HG03159 (cell line): ENCODE measurements around the gene ABR.
"Not testable (repeated sequence)": the region's sequence is repeated elsewhere in the genome, so short reads cannot be mapped to it uniquely, and the experiment has no call there.

ENCODE experiments used
- ATAC-seq: cut with Tn5 transposase; IDR thresholded peaks from one replicate; pipeline ENCODE4 v1.9.1; 2021; ENCODE audit warnings: mild to moderate bottlenecking, moderate library complexity; ENCODE audit not compliant: unreplicated experiment

The ABR gene

DNA sequence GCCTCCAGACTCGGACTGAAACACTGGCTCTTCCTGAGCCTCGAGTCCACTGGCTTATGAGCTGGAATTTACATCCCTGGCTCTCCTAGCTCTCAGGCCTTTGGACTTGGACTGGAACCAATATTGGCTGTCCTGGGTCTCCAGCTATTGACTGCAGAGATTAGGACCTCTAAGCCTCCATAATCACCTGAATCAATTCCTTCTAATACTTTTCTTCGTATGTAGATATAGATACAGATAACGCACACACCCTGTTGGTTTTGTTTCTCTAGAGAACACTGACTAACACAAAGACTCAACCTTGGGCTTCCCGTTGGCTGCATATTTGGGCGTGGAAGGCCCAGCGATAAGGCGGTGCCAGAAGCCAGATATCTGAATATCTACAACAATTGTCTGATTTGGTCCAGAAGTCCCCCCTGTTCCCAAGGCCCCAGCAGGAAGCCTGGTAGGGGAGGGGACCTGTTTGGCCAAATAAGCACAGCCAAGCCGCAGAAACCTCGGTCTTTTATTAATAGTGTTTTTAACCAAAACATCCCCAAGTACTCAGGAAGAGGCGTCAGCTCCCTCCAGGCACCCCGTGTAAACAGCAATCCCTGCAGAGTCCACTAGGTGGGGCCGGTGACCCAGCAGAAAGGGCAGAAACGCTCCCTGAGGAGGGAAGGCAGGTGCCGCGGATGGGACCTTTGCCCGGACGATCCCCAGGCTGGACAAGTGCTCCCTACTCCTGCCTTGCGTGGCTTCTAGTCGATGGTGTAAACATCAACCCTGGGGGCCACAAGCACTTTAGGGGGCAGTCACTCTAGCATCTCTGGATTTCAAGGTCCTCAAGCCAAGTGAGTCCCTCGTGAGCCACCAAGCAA lies 57.0 kb downstream of the ABR start:
- no peak for ATAC-seq

DNA sequence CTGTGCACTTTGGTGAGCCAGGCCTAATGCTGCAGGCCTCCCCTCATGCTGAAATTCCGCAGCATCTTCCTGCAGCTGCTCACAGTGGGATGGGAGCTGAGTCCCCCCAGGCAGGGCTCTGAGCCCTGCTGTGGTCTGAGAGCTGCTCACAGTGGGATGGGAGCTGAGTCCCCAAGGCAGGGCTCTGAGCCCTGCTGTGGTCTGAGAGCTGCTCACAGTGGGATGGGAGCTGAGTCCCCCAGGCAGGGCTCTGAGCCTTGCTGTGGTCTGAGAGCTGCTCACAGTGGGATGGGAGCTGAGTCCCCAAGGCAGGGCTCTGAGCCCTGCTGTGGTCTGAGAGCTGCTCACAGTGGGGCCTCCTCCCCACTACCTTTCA lies 58.4 kb downstream of the ABR start:
- not testable (repeated sequence) for ATAC-seq

DNA sequence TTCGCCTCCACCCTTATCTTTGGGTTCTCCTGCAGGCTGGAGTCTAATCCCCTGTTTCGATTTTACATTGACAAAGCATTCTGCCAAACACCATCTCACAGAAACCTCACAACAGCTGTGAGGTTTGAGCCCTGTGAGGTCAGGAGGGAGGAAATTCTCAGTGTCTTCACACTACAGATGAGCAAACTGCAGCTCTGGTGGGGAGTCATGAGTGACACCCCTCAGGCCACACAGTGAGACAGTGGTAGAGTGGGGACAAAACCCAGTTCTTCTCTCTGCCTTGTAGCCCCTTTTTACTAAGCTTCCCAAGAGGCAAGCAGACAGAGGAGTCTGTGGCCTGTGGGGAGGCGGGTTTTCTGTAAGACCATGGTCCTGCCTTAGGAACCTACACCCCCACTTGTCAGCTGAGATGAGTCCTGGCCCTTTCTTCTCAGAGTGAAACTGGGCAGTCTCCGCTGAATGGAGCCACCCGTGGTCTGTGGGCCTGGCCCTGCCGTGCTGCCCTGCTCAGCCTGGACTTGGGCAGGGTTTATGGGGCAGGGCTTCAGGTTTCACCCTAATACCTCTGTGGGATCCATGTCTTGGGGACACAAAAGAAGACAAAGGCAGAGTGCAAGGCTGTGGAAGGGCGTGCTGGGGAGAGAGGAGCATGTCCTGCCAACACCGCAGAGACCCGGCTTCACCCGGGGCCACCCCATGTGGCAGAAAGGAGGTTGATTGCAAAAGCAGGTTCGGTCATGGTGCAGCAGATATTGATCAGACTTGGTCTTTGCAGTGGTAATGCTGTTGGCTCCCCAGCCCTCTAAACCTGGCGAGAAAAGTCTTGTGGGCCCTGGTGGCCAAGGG lies 59.0 kb downstream of the ABR start:
- no peak for ATAC-seq

GRCh38 chr17:1119924-1120323 lies 59.9 kb downstream of the ABR start:
- ATAC-seq, result no peak

- ATAC-seq, result no peak
Observed at GRCh38 chr17:1116602-1117001, 63.2 kb downstream of the ABR start.

- ATAC-seq, result no peak
Observed at GRCh38 chr17:1112875-1113274, 66.9 kb downstream of the ABR start.

- no peak for ATAC-seq
Observed at GRCh38 chr17:1111599-1112443, 68.0 kb downstream of the ABR start.

DNA sequence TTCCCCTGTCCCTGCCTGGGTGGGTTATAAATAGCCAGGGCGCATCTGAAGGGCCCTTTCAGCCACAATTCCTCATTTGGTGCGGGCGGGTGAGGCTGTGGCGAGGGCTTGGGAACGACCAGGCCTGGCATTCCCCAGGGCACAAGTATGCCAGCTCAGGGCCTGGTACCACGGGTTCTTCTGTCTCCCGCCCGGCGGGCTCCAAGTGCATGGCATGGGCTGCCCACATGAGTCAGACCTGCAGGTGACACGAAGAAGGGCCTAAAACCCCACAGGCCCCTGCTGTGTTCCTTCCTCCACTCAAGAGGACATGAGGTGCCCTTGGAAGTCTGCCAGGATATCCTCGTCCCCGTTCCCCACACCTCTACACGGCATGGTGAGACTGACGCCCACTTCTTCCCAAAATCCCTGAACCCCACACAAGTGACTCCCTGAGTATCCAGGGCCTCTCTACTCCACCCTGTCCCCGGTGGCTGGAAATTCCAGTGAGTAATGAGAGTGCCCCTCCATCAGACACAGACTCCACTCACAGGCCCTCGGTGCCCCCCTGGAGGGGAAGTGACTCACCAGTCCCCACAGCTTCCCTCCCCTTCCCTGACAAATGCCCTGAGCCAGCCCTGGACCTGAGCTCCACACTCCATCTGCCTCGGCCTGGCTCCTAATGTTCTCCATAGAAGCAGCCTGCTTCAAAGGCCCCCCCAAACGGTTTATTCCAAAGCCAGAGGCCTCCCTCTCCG lies 68.8 kb downstream of the ABR start:
- no peak for ATAC-seq

- no peak for ATAC-seq
Observed at GRCh38 chr17:1110541-1110861, 69.3 kb downstream of the ABR start.

DNA sequence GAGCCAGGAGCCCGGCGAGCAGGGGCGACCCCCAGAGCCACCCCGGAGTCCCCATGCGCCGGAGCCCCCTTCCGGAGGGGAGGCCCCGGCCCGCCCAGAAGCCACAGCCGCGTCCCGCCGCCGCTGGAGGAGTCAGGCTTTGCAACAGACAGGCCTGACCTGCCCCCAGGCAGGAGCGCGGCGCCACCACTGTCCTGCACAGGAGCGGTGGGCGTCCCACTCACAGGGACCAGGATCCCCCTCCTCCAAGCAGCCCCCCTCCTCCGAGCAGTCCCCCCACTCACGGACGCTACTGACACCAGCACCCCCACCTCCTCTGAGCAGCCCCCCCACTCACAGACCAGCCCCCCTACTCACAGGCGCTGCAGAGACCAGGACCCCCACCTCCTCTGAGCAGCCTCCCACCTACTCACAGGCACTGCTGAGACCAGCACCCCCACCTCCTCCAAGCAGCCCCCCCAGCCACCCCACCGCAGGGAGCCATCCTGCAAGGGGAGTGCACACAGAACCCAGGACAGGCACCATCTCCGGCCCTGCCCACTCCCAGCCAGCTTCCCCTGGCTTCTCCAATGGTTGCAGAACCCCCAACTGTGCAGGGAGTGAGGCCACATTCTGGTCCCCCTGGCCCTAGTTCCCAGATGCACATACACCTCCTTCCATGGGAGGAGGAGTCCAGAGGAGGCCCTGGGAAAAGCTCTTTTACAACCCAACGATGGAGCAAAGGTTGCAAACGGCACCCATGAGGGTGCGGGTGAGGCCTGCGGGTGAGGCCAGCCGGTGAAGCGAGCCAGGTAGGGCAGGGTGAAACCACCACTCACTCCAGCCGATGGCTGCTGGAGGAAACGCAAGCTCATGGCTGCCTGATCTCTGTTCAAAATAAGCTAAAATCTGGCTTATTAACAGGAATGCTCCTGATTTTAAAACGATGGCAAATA lies 69.9 kb downstream of the ABR start:
- no peak for ATAC-seq

GRCh38 chr17:1108765-1109605 lies 70.8 kb downstream of the ABR start:
- ATAC-seq, result no peak

- ATAC-seq, result no peak
Observed at GRCh38 chr17:1108478-1108764, 71.4 kb downstream of the ABR start.

DNA sequence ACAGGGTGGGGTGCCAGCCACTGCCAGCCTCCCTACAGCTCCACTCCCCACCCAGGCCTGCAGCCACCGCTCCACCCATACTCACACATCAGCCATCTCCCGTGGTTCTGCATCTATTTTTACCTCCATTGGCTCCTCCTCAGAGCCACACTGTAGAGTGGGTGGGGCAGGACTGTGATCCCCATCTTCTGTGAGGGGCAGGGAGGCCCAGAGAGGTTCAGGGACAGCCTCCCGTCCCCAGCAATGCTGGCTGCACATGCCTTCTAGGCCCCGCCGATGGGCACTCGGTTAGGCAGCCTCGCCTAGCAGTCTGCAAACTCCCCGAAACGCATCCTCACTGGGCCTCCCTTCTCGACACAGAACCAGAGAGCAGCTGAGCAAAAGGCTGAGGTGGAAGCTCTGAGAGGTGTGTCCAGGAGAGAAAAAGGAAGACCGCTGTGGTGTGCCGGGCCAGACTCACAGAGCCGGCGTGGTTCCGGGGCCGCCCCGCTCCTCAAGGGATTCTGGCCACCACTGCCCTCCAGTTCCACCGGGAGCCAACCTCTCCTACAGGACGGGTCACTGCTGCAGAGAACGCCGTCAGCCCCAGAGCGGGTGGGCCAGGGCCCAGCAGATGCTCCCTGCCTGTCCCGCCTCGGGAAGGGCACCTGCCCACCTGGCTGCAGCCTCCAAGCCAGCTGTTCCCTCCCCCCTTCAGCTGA lies 71.9 kb downstream of the ABR start:
- ATAC-seq, result no peak

DNA sequence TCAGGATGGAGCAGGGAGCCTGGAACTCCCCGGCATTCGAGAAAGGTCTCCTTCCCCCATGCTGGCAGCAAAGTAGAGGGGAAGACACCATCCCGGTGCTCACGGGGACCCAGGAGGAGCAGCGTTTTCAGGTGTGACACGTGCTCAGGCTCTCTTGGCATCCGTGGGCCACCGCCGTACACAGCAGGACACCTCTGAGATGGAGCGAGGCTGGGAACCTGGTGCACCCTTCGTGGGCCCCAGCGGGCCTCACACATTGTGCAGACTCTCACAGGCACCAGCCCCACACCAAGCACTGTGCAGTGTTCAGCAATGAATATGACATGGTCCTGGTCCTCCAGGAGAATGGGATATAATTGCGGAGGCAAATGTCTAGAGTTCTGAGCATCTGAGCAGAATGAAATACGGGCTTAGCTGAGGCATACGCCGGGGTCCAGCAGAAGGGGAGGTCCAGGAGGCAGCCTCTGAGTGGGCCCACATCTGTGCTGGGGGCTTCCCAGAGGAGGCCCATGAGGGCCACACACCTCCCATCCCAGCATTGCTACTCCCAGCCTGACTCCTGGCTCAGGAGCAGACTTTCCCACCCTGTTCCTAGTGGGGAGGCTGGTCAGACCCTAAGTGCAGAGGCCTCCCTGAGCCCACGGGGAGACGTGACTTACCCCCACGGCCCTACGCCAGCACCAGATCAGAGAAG lies 72.6 kb downstream of the ABR start:
- ATAC-seq, result no peak

DNA sequence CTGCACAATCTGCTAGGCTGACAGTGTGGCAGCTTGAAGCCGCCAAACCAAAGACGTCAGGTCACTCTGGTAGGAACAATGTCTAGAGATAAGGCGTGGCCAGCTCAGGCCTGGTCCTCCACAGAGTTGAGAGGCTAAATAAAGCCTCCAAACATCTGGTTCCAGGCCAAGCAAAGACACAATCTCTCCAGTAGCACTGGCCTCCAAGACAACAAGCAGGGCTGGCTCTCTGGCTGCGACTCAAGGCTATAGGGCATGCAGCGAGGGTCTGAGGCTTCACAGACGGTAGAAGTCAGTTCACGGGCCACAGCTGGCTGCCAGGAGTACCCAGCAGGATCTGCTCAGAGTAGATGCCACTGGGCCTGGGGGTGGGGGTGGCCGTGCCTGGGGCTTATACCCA lies 75.6 kb downstream of the ABR start:
- no peak for ATAC-seq

DNA sequence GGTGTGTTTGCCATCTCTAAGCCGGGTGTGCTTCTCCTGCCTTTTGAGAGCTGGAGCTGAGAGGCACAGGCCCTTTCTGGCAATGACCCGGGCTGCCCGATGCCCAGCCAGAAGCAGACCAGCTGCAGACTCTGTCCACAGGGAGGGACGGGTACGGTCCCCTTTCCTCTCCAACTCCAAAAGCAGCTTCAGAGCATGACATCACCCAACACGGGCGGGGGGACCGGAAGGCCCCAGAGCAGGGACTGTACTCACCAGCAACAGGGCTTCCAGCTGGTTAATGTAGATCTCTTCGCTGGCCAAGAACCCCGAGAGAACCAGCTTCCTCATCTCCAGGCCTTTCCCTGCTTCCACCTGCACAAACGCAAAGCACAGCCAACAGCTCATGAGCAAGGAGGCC lies 79.4 kb downstream of the ABR start:
- ATAC-seq, result no peak

- ATAC-seq, result no peak
Observed at GRCh38 chr17:1099242-1099641, 80.5 kb downstream of the ABR start.
